ENCODE measurements around the gene SPESP1.

DNA sequence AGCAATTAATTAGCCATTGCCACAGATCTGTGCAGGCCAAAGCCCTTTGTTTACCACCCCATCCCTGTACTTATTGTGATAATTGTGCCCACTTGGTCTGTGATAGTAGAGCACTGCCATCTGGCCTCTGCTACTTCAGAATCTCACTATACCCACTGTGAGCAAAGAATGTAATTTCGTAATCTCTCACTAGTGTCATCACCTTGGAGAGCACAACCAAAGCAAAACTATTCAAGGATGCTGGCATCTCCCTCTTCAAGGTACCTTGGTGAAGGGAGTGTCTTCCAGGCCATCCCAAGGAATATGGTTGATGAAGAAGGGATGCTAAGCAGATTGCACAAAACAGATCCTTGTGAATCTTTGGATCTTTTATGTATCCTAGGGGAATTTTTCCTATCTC is 49.5 kb downstream of the SPESP1 start:
- TF ChIP-seq, protein P1, sequence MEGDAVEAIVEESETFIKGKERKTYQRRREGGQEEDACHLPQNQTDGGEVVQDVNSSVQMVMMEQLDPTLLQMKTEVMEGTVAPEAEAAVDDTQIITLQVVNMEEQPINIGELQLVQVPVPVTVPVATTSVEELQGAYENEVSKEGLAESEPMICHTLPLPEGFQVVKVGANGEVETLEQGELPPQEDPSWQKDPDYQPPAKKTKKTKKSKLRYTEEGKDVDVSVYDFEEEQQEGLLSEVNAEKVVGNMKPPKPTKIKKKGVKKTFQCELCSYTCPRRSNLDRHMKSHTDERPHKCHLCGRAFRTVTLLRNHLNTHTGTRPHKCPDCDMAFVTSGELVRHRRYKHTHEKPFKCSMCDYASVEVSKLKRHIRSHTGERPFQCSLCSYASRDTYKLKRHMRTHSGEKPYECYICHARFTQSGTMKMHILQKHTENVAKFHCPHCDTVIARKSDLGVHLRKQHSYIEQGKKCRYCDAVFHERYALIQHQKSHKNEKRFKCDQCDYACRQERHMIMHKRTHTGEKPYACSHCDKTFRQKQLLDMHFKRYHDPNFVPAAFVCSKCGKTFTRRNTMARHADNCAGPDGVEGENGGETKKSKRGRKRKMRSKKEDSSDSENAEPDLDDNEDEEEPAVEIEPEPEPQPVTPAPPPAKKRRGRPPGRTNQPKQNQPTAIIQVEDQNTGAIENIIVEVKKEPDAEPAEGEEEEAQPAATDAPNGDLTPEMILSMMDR (IDR thresholded peaks at IDR 0.05; ENCODE audit: extremely low read depth in 1 of 2, insufficient read depth in 1 of 2, low read depth in 1 of 2, low read length in 2 of 2) = no peak
- TF ChIP-seq EZH2 (IDR thresholded peaks at IDR 0.05; ENCODE audit: borderline replicate concordance, low read depth, low read length, severe bottlenecking) (no peak), POLR2A (IDR thresholded peaks at IDR 0.05; ENCODE audit: low read depth, low read length) (no peak), MYC (IDR thresholded peaks at IDR 0.05; ENCODE audit: low read depth, low read length) (no peak), MAX (IDR thresholded peaks at IDR 0.05; ENCODE audit: insufficient read depth, insufficient read length) (no peak), JUN (IDR thresholded peaks at IDR 0.05; ENCODE audit: borderline replicate concordance, insufficient read depth, insufficient read length, low read depth) (no peak), POLR2AphosphoS5 (IDR thresholded peaks at IDR 0.05; ENCODE audit: insufficient read depth, low read depth, low read length) (no peak), GATA2 (IDR thresholded peaks at IDR 0.05; ENCODE audit: insufficient read depth, insufficient read length, low read depth, low read length) (no peak), FOS (IDR thresholded peaks at IDR 0.05; ENCODE audit: borderline replicate concordance, insufficient read depth, low read length) (no peak)
